HG03558 (cell line): ENCODE measurements around the gene RMI1.
"Not testable (repeated sequence)": the region's sequence is repeated elsewhere in the genome, so short reads cannot be mapped to it uniquely, and the experiment has no call there.

Experiments used
- ATAC-seq: cut with Tn5 transposase; IDR thresholded peaks from one replicate; pipeline ENCODE4 v1.9.1; 2021; ENCODE audit warnings: moderate number of reproducible peaks; ENCODE audit not compliant: unreplicated experiment; ENCODE audit errors: extremely low read depth

The RMI1 gene

DNA sequence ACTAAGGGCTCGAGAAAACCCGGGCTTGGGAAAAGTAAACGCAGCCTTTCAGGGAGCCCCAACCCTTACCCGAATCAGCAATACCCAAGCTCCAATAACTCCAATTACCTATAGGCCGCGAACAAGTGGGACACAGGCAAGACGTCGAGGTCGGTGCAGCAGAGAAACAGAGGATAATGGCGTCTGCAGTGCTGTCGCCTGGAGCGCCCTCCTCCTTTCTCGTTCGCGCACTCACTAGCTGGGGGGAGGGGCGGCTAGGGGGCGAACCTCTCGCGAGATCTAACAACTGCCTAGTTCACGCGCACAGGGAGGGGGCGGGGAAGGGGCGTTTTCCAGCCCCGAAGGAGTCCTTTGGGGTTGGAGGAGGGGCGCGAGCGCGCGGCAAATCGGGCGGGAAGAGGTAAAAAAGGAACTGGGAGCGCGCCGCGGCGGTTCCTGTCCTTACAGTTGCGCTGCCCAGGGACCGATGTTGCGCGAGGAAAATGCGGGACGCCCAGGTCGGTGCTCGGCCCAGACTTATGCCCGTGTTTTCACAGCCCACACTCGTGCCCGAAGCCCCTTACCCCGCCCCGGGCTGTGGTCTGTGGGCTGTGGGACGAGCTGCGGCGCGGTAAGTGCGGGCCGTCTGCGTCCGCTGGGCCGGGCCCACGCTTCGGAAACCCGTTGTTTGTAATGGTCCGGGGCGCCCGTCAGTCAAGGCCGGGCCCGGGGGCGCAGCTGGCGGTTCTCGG lies at the start of gene RMI1:
TSS of gene RMI1 (plus strand) at position 411 of the 731 bp plus-strand sequence. CDS start 20,182 bp downstream, outside the sequence.
- peak; percentile 38 for ATAC-seq

DNA sequence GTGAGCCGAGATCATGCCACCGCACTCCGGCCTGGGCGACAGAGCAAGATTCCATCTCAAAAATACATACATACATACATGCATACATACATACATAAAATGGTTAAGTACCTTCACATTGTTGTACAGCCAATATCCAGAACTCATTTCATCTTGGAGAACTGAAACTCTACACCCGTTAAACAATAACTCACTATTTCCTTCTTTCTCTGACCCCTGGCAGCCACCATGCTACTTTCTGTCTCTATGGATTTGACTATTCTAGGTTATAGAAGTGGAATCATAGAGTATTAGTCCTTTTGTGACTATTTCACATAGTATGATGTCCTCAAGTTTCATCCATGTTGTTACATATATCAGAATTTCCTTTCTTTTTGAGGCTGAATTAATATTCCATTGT lies 49.7 kb upstream of the RMI1 start:
- ATAC-seq, result no peak

DNA sequence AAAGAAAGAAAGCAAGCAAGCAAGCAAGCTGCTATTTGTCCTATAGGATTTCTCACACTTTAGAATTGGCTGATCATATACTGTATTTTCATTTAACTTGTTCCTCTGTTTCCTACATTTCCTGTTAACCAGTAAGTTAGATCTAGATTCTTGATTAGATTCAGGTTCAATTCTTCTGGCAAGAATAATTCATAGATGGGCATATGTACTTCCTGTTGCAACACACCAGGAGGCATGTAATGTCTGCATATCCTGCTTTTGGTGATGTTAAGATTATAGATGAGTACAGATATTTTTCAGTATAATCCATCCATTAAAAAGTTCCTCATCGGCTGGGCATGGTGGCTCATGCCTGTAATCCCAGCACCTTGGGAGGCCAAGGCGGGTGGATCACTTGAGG lies 48.6 kb upstream of the RMI1 start:
- no peak for ATAC-seq

DNA sequence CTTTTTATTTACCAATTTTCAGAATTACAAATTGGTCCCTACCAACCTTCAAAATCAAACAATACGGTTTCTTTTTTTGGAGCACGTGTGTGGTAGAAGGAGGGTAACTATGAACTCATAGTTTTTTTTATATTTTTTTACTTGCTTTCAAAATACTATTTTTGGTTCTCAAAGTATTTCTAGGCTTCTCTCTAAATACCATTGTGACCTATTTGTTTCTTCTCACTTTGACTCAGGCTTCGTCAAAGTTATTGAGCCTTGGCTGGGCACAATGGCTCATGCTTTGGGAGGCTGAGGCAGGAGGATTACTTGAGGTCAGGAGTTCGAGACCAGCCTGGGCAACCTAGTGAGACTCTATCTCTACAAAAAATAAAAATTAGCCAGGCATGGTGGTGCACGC lies 47.8 kb upstream of the RMI1 start:
- no peak for ATAC-seq

DNA sequence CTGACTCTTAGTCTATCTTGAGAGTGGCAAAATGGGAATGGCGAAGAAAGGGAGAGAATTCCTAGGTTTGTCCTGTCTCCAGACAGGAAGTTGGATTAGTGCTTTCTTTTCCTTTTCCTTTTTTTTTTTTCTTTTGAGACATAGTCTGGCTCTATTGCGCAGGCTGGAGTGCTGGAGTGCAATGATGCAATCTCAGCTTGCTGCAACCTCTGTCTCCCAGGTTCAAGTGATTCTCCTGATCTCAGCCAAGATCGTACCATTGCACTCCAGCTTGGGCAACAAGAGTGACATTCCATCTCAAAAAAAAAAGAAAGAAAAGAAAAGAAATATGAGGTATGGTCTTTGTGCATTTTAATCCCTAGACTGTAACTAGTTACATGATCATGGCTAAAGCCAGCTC lies 46.8 kb upstream of the RMI1 start:
- ATAC-seq, result no peak

DNA sequence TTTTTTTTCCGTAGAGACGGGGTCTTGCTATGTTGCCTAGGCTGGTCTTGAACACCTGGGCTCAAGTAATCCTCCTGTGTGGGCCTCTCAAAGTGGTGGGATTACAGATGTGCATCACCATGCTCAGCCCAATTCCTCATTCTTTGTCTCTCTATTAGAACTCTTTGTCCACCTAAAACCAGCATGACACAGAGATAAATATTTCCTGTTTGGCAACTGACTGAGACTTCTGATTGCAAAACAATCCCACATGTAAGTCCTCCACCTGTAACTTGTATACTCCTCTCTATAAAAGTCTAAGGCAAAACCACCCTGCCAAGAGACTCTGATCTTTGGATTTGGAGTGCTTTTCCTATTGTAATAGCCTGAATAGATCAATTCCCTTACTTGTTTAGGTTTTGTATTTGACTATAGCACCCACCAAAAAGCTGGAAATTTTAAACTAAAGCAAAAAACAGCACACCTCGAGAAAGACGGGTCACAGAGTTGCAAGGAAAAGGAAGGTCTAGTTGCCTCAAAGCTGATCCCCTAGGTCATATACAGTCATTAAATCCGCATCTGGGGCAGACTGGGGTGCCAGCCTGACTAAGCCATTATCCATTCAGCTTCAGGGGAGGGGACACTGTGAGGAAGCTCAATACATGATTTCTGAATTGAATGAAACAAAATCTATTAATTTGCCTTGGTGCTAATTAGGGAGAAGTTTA lies 45.9 kb upstream of the RMI1 start:
- no peak for ATAC-seq

DNA sequence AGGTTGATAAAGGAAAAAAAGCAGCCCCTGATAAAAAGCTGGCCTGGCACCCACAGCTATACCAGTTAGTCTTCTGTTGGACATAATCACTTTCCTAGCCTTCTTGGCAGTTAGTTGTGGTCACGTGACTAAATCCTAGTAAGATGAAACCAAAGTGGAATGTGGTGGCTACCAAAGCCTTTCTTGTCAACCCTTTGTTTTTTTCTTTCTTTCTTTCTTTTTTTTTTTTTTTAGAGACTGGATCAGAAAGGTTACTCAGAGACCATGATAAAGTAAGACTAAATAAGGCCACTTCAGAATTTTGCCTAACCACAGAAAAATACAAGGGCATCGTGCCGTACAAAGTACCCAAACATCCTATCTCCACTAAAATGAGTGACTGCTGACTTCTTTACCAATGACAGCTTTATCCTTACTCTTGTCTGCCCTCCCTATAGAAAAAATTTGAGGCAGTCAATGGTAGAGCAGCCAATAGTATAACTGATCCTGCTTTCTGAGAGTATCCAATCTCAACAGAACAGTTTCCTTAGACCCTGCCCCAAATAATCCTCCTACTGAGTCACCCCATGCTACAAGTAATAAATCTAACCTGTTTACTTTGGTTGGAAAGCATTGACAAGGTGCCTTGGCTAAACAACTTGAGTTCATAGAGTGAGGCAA lies 45.2 kb upstream of the RMI1 start:
- no peak for ATAC-seq

DNA sequence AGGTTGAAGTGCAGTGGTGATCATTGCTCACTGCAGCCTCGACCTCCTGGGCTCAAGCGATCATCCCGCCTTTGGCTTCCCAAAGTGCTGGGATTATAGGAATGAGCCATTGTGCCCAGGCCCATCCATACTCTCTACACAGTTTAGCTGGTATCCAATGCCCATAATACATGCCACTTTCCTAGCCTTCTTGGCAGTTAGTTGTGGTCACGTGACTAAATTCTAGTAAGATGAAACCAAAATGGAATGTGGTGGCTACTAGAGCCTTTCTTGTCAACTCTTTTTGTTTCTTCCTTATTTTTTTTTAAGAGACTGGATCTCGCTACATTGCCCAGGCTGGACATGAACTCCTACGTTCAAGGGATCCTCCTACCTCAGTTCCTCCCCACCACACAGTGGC lies 44.1 kb upstream of the RMI1 start:
- no peak for ATAC-seq

DNA sequence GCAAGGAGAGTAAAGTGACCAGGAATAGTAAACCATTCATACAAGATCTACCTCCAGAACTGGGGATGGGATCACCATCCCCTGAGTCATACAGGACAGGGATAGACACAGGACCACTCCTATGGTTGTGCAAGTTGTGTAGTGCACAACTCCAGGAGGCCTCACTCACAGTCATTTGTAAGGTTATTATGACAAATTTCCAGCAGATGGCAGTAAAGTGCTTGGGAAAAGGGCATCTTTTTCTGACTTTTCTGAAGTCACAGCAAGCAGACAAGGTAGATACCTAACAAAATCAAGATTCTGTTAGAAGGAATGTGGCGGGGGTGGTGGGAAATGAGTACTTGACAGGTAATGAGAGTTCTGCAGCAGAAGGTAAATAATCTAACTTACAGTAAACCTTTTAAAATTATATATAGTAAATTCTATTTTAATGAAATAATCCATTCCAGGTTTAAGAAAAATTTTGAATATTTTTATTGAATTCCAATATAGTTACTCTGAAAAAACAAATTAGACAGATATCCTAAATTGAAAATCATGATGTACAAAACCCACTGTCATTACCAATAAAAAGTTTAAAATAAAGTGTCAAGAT lies 42.6 kb upstream of the RMI1 start:
- no peak for ATAC-seq

DNA sequence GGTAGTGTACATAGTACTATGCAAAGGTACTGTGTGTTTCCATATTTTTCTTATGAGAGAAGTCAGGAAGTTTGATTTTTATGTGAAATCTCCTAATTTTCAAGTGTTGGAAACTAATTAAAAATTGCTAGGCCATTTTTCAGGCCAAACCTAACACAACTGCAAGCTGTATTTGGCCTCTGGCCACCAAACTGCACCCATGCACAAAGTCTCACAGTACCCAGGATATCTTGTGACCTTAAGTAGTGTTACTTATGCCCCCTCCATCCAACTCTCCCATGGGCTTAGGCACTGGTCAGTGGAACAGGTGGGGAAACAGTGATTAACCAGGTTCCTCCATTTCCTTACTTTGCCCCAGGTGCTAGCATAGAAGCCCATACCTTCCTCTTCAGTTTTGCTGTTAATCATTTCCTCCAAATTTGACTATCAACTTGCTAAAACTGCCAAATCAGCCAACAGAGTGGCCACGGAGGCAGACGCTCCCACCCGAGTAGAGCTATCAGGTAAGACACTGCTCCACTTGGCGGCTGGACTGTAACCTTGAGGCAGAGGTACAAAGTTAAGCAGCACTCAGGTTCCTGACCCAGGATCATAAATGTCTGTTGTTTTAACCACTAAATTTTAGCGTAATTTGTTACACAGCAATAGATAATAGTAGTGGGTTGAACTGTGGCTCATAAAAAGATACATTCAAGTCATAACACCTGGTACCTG lies 39.9 kb upstream of the RMI1 start:
- no peak for ATAC-seq

DNA sequence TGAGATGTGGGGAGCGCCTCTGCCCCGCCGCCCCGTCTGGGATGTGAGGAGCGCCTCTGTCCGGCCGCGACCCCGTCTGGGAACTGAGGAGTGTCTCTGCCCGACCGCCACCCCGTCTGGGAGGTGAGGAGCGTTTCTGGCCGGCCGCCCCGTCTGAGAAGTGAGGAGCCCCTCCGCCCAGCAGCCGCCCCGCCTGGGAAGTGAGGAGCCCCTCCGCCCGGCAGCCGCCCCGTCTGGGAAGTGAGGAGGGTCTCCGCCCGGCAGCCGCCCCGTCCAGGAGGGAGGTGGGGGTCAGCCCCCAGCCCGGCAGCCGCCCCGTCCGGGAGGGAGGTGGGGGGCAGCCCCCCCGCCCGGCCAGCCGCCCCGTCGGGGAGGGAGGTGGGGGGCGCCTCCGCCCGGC lies 32.5 kb upstream of the RMI1 start:
- not testable (repeated sequence) for ATAC-seq

DNA sequence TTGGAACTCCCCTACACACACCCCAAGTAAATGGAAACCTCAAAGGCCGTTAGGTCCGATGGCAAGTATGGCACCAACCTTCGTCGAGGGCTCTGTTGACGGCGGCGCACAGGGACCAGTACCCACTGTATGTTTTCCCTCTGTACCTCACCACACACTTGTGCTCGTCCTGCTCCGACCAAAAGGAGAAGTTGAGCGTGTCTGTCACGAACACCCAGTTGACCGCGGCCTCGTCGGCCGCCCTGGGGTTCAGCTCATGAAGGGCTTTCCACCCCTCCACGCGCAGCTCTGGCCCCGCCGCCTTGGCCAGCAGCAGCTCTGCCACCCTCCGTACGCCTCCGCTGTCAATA lies 24.5 kb upstream of the RMI1 start:
- ATAC-seq, result peak; percentile 48

DNA sequence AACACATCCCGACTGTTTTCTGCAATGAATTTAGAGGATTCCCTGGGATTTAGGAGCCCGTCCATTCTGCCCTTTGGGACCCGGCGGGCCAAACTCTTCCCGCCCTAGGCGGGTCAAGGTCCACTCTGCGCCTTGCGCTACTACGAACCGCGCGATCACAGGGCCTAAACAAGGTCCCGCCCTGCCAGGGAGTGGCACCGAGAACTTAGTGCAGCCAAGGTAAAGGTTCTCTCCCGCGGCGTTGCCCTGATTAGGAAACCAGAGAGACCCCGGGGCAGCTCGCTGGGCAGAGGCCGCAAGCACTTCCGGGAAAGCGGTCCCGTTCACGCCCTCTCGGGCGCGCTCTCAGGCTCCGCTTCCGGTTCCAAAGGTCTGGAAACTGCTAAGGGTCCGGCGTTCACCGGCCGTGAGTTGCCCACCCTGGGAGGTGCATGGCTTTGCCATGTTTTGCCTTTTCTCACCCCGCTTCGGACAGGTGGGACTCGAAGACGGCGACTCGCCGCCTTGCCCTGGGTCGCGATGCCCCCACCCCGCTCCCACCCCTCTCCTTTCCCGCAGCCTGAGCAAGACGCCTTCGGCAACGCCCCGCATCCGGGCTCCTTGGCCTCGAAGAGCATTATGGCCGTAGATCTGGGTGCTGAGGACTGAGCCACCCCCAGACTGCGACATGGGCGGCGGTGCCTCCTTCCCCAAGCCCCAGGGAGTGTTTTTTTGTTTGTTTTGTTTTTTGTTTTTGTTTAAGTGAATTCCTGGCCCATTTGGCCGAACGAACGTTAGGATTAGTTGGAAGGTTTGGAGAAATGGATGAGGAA lies 24.0 kb upstream of the RMI1 start:
- ATAC-seq, result peak; percentile 56

DNA sequence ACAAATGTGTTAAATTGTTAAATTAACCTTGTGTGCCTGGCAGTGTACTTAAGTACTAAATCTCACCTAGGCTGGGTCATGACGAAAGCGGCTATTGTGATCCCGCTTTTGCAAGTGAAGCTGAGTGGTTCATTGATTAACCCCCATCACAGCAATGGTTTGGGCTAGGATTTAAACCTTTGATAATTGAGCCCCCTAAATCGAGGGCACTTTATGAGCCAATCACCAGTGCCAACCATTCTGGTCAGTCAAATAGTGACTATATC lies 23.4 kb upstream of the RMI1 start:
- no peak for ATAC-seq

DNA sequence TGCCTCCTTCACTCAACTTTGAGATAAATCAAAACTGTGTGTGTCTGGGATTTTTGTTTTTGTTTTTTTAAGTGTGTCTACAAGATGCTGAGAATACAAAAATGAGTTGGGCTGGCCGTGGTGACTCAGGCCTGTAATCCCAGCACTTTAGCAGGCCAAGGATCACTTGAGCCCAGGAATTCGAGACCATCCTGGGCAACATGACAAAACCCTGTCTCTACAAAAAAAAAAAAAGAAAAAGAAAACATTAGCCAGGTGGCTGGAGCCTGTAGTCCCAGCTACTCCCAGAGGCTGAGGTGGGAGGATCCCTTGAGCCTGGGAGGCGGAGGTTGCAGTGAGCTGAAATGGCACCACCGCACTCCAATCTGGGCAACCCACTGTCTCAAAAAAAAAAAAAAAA lies 21.5 kb upstream of the RMI1 start:
- no peak for ATAC-seq

DNA sequence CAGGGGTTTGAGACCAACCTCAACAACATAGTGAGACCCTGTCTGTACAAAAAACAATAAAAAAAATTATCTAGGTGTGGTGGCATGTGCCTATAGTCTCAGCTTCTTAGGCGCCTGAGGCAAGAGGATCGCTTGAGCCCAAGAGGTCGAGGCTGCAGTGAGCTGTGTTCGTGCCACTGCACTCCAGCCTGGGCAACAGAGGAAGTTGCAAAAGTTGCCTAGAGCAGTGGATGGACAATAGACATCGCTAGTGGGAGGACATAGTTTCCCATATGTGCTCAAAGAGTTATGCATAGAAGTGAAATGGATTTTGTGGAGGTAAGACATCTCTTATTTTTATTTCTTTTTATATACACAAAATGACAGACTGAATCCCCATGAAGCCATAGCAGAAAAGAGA lies 19.6 kb upstream of the RMI1 start:
- ATAC-seq, result no peak

DNA sequence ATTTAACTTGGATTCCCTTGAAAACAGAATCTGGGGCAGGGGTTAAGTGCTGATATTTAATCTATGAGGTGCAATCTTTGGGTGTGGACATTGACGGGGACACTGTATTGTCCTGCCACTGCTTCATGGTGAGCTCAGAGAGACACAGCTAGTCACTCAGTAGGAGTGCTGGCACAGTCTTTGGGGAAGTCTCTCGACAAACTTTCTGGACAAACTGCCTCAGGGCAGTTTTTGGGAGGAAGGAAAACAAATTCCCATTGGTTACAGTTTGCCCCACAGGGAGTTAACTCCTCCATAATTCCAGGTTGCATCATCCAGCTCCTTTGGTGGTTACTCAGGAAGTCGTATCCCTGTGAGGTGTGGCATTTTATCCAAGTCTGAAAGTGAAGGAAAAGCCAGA lies 18.4 kb upstream of the RMI1 start:
- no peak for ATAC-seq

DNA sequence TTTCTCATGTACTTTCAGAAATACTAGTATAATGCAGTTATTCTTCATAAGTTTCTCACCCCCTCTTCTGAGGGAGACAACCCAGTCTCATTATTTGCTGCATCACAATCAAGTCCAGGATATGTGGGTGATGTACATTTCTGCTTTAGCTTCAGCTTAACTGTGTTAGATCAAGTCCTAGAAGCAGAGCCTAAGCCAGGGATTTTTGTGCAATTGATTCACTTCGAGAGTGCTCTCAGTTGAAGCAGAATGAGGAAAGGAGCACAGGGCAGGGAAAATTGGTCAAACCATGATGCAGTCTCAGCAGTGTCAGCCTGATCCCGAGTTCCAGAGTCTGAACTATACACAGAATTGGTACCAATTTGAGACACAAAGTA lies 15.6 kb upstream of the RMI1 start:
- no peak for ATAC-seq

DNA sequence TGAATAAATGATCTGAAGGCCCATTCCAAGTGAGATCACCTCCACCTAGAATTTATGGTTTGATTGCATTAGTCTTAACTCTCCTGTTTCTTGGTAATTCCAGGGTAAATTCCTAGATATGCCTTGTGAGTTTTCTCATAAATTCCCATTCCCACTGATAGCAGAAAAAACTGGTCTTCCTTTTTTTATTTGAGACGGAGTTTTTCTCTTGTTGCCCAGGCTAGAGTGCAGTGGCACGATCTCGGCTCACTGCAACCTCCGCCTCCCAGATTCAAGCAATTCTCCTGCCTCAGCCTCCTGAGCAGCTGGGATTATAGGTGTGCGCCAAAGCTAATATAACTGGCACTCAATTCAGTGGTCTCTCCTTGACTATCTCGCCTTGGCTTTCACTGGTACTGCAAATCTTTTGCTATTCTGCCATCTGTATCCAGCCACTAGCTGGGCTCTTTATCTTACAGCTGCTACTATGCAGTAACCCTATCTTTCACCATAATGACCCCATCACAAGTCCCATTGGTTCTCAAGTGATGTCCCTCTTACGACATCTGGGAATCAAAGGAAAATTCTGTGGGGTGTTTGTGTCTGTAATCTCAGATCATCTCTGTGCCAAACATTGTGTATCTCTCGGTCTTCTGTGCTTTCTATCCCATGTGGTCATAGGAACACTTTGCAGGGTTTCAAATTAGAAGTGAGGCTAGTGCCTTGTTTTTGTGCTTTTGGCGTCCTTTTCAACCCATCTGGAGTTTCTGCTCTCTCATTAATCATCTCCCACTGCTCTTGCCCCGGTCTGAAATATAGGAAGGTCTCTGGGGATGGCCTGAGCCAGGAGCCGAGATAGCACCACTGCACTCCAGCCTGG lies 15.0 kb upstream of the RMI1 start:
- no peak for ATAC-seq
